CD14-positive monocyte (primary cell): ENCODE results near the gene RPN1. TPM values are rescaled to one million over a fixed set of nuclear protein-coding genes. Genes with fewer than 3 reads are reported as not detected.

Source experiments
- DNase-seq, 3 donors: peaks; one replicate each; pipeline ENCODE4 v3.0.0-alpha.2; 2011 to 2022
- H2AFZ ChIP-seq: 2 replicates; pipeline ENCODE4 v1.6.0; 2012; ENCODE audit warnings: mild to moderate bottlenecking, low read depth, low read length, inconsistent platforms; ENCODE audit not compliant: insufficient read depth, poor library complexity, severe bottlenecking
- H3K27ac ChIP-seq, 2 donors: 1 replicate in 1 of 2; 2 replicates in 1 of 2; pipeline ENCODE4 v1.5.1; 2012 to 2013; ENCODE audit warnings: low read length in 2 of 2, control low read depth in 1 of 2, inconsistent platforms in 1 of 2, low read depth in 1 of 2, mild to moderate bottlenecking in 1 of 2
- H3K27me3 ChIP-seq, 2 donors: one replicate each; pipeline versions ENCODE4 v1.6.0 to v1.6.1; 2011 to 2013; ENCODE audit warnings: low read length in 2 of 2; ENCODE audit not compliant: control insufficient read depth in 2 of 2, insufficient read depth in 2 of 2
- H3K36me3 ChIP-seq, 2 donors: replicated peaks in 1 of 2; 1 replicate in 1 of 2; 2 replicates in 1 of 2; pipeline versions ENCODE4 v1.5.1 to v1.6.1; 2012 to 2013; ENCODE audit warnings: low read length in 2 of 2, control low read depth in 1 of 2, inconsistent platforms in 1 of 2, mild to moderate bottlenecking in 1 of 2; ENCODE audit not compliant: insufficient read depth in 2 of 2, control insufficient read depth in 1 of 2
- H3K4me1 ChIP-seq, 2 donors: 1 replicate in 1 of 2; 2 replicates in 1 of 2; pipeline versions ENCODE4 v1.5.1 to v1.6.1; 2012 to 2013; ENCODE audit warnings: low read length in 2 of 2, control low read depth in 1 of 2, inconsistent platforms in 1 of 2, mild to moderate bottlenecking in 1 of 2, moderate library complexity in 1 of 2; ENCODE audit not compliant: insufficient read depth in 2 of 2, control insufficient read depth in 1 of 2
- H3K4me2 ChIP-seq: replicated peaks from 2 replicates; pipeline ENCODE3; 2012; ENCODE audit warnings: low read length, moderate library complexity, mild to moderate bottlenecking; ENCODE audit not compliant: poor library complexity, severe bottlenecking; ENCODE audit errors: extremely low read depth
- H3K4me3 ChIP-seq, 3 experiments: fragments of 200-600 bp in 1 of 3; sonication (generic) in 1 of 3; replicated peaks in 1 of 3; 1 replicate in 2 of 3; 2 replicates in 1 of 3; pipeline ENCODE4 v1.5.1; 2011 to 2013; ENCODE audit warnings: low read length in 3 of 3, mild to moderate bottlenecking in 3 of 3, control low read depth in 2 of 3, low read depth in 2 of 3, inconsistent platforms in 1 of 3, moderate library complexity in 1 of 3
- H3K79me2 ChIP-seq: 2 replicates; pipeline ENCODE4 v1.6.0; 2012; ENCODE audit warnings: mild to moderate bottlenecking, control low read depth, inconsistent platforms, low read length, moderate library complexity; ENCODE audit not compliant: insufficient read depth
- H3K9ac ChIP-seq: 2 replicates; pipeline ENCODE4 v1.6.0; 2017; ENCODE audit warnings: low read length, mild to moderate bottlenecking; ENCODE audit not compliant: insufficient read depth, poor library complexity, severe bottlenecking
- H3K9me3 ChIP-seq, 2 donors: replicated peaks in 1 of 2; 1 replicate in 1 of 2; 2 replicates in 1 of 2; pipeline versions ENCODE4 v1.5.1 to v1.6.1; 2012 to 2013; ENCODE audit warnings: low read length in 2 of 2, control low read depth in 1 of 2; ENCODE audit not compliant: control insufficient read depth in 1 of 2, insufficient read depth in 1 of 2
- H4K20me1 ChIP-seq: 2 replicates; pipeline ENCODE4 v1.6.0; 2012; ENCODE audit warnings: mild to moderate bottlenecking, low read length, control low read depth, moderate library complexity; ENCODE audit not compliant: insufficient read depth
- H3K27ac Mint-ChIP-seq, 7 donors: one replicate each; pipeline ENCODE4 v1.8.0; 2020; ENCODE audit warnings: mild to moderate bottlenecking in 7 of 7, mixed read lengths in 7 of 7, moderate library complexity in 6 of 7, inconsistent platforms in 2 of 7
- H3K27me3 Mint-ChIP-seq, 3 donors: one replicate each; pipeline ENCODE4 v1.8.0; 2021 to 2022; ENCODE audit warnings: low read depth in 3 of 3, mild to moderate bottlenecking in 3 of 3, mixed read lengths in 3 of 3, moderate library complexity in 3 of 3, inconsistent platforms in 1 of 3
- H3K36me3 Mint-ChIP-seq, 2 donors: one replicate each; pipeline ENCODE4 v1.8.0; 2020; ENCODE audit warnings: mixed read lengths in 2 of 2, inconsistent platforms in 1 of 2, mild to moderate bottlenecking in 1 of 2
- H3K4me1 Mint-ChIP-seq: one replicate; pipeline ENCODE4 v1.8.0; 2020; ENCODE audit warnings: mild to moderate bottlenecking, mixed read lengths
- H3K4me3 Mint-ChIP-seq, 2 donors: one replicate each; pipeline ENCODE4 v1.8.0; 2020; ENCODE audit warnings: mild to moderate bottlenecking in 2 of 2, mixed read lengths in 2 of 2, moderate library complexity in 1 of 2
- H3K9me3 Mint-ChIP-seq, 7 donors: one replicate each; pipeline ENCODE4 v1.8.0; 2020 to 2022; ENCODE audit warnings: mixed read lengths in 7 of 7, mild to moderate bottlenecking in 6 of 7, moderate library complexity in 6 of 7, inconsistent platforms in 2 of 7
- CTCF ChIP-seq: fragments of 200-600 bp; IDR thresholded peaks from one replicate; pipeline ENCODE4 v1.8.0; 2022; ENCODE audit warnings: antibody characterized with exemption, mild to moderate bottlenecking
- WGBS: methylation state at CpG from one replicate; pipeline ENCODE4 v1.1.5; 2013; ENCODE audit warnings: missing lambda C conversion rate; ENCODE audit not compliant: insufficient coverage; 5-methylcytosine and 5-hydroxymethylcytosine counted together
- intact Hi-C, 2 donors: fragments of 100-400 bp; cut with micrococcal nuclease; formaldehyde crosslinking; loops; one replicate each; pipeline versions ENCODE4 v1.15.0 to v1.15.1; 2023
- polyA plus RNA-seq, 3 donors: library from polyadenylated mRNA; depleted of rRNA in 1 of 3; unstranded in 2 of 3; stranded (reverse) in 1 of 3; fragments of 300-500 nt in 2 of 3; fragments of >200 nt in 1 of 3; fragmentation: Illumina TruSeq in 2 of 3; gene quantifications; 1 replicate in 2 of 3; 2 replicates in 1 of 3; pipeline ENCODE4 v1.2.3, GENCODE V29; 2012 to 2021

Gene RPN1
- polyA plus RNA-seq, 3 donors = 112 to 375 (median 354) TPM

- 85% methylated on average over 10 of the region's 11 CpGs for WGBS
- Histone ChIP-seq H3K4me3 (no peak overlapping the region), H3K4me1 (peaks cover 2% of the 10 kb centered on the region in 2 donors)
These were observed 25.1 kb downstream of the RPN1 start for GRCh38 chr3:128625409-128625945.

GRCh38 chr3:128624526-128625138 lies 26.0 kb downstream of the RPN1 start:
- H3K36me3 ChIP-seq = peaks cover 85 to 96% of the 10 kb centered on the region in 2 donors
- H3K27me3 Mint-ChIP-seq = peaks cover 0 to 2% (median 0%) of the 10 kb centered on the region in 3 donors
- no peak overlapping the region for H3K4me2 ChIP-seq
- peak overlapping the region; percentile 13 to 83 (median 65) for H3K27ac Mint-ChIP-seq
- peak overlapping the region in 1 of 2 donors; percentile 53 for H3K27ac ChIP-seq
- TF ChIP-seq CTCF = no peak
- H2AFZ ChIP-seq = no peak overlapping the region
- no peak for DNase-seq
- 83% methylated on average over 7 of the region's 11 CpGs for WGBS
- H4K20me1 ChIP-seq = peaks cover 67% of the 10 kb centered on the region
- H3K9me3 Mint-ChIP-seq = no peaks in the 10 kb centered on the region
- no peaks in the 10 kb centered on the region for H3K27me3 ChIP-seq
- H3K36me3 Mint-ChIP-seq = peaks cover 78 to 97% of the 10 kb centered on the region in 2 donors
- no peak overlapping the region for H3K4me3 Mint-ChIP-seq
- peaks cover 25% of the 10 kb centered on the region for H3K4me1 Mint-ChIP-seq
- no peaks in the 10 kb centered on the region for H3K9me3 ChIP-seq
- H3K4me1 ChIP-seq = peaks cover 8 to 10% of the 10 kb centered on the region in 2 donors
- intact Hi-C loops = no loop called here
- H3K4me3 ChIP-seq = no peak overlapping the region
- H3K79me2 ChIP-seq = peaks cover 68% of the 10 kb centered on the region
- H3K9ac ChIP-seq = no peak overlapping the region

More at GRCh38 chr3:128625409-128625945, 25.1 kb downstream of the RPN1 start:
- peak overlapping the region in 1 of 2 donors; percentile 53 for H3K27ac ChIP-seq
- no peaks in the 10 kb centered on the region for H3K27me3 ChIP-seq
- H4K20me1 ChIP-seq = peaks cover 69% of the 10 kb centered on the region
- no peak overlapping the region for H3K9ac ChIP-seq
- no peaks in the 10 kb centered on the region for H3K9me3 ChIP-seq
- Mint-ChIP-seq H3K4me3 (no peak overlapping the region), H3K9me3 (no peaks in the 10 kb centered on the region), H3K27me3 (peaks cover 0 to 2% (median 0%) of the 10 kb centered on the region in 3 donors), H3K27ac (peak overlapping the region in 6 of 7 donors; percentile 5 to 42 (median 21)), H3K4me1 (peaks cover 19% of the 10 kb centered on the region), H3K36me3 (peaks cover 80 to 98% of the 10 kb centered on the region in 2 donors)
- intact Hi-C loops = no loop called here
- H3K79me2 ChIP-seq = peaks cover 76% of the 10 kb centered on the region
- H2AFZ ChIP-seq = no peak overlapping the region
- H3K4me2 ChIP-seq = no peak overlapping the region
- no peak for DNase-seq
- peaks cover 89 to 100% of the 10 kb centered on the region in 2 donors for H3K36me3 ChIP-seq
- TF ChIP-seq CTCF = no peak
